ENCODE data around the gene POLE. TPM values are rescaled to one million over a fixed set of nuclear protein-coding genes. Genes with fewer than 3 reads are reported as not detected.

The POLE gene
- total RNA-seq, 2 experiments from 2014 or later, result 115 to 121 TPM

DNA sequence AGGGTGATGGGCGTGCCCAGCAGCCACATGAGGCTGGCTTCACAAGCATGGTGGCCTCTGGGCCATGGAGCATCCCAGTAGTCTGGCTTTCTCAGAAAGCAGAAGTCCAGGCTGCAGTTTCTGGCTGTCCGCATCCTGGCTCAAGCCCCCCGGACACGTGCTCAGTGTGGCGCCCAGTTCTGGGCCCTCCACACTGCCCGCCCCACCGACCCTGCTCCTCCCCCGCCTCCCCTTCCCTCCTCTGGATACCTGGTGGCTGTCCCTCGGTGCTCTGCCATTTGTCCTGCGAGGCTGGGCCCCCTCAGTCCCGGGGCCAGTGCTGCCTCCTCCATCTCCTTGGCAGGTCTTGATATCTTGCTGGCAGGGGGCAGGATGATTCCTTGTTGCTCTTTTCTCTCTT lies 108.3 kb downstream of the POLE start:
- H3K27ac Mint-ChIP-seq, result no peak overlapping the region
- ATAC-seq (no peak), DNase-seq (no peak)
- intact Hi-C loops (cut with micrococcal nuclease), result no loop called here
- no peak overlapping the region for H3K4me3 Mint-ChIP-seq
- ChIA-PET CTCF (no interaction called here), POLR2A (interaction anchor here (1.1 kb wide), 1 partner anchor 117 kb away, joined by 3 read pairs; no protein-coding TSS in a partner anchor)
- H3K4me1 Mint-ChIP-seq (ENCODE audit: low read depth), result no peaks in the 10 kb centered on the region
- H3K36me3 Mint-ChIP-seq (ENCODE audit: low read depth), result peaks cover 6% of the 10 kb centered on the region
- TF ChIP-seq, protein P1, sequence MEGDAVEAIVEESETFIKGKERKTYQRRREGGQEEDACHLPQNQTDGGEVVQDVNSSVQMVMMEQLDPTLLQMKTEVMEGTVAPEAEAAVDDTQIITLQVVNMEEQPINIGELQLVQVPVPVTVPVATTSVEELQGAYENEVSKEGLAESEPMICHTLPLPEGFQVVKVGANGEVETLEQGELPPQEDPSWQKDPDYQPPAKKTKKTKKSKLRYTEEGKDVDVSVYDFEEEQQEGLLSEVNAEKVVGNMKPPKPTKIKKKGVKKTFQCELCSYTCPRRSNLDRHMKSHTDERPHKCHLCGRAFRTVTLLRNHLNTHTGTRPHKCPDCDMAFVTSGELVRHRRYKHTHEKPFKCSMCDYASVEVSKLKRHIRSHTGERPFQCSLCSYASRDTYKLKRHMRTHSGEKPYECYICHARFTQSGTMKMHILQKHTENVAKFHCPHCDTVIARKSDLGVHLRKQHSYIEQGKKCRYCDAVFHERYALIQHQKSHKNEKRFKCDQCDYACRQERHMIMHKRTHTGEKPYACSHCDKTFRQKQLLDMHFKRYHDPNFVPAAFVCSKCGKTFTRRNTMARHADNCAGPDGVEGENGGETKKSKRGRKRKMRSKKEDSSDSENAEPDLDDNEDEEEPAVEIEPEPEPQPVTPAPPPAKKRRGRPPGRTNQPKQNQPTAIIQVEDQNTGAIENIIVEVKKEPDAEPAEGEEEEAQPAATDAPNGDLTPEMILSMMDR (IDR thresholded peaks at IDR 0.05), result no peak
- no peaks in the 10 kb centered on the region for H3K9me3 Mint-ChIP-seq
- H3K27me3 Mint-ChIP-seq, result no peaks in the 10 kb centered on the region

GRCh38 chr12:132578118-132578517 lies 109.0 kb downstream of the POLE start:
- Mint-ChIP-seq H3K4me1 (ENCODE audit: low read depth) (no peaks in the 10 kb centered on the region), H3K27me3 (no peaks in the 10 kb centered on the region), H3K9me3 (no peaks in the 10 kb centered on the region), H3K4me3 (no peak overlapping the region), H3K27ac (no peak overlapping the region), H3K36me3 (ENCODE audit: low read depth) (peaks cover 5% of the 10 kb centered on the region)
- POLR2A ChIA-PET, result no interaction called here
- TF ChIP-seq, protein P1 (IDR thresholded peaks at IDR 0.05), result no peak
- CTCF ChIA-PET, result no interaction called here
- ATAC-seq (no peak), DNase-seq (no peak)
- intact Hi-C loops (cut with micrococcal nuclease), result no loop called here

DNA sequence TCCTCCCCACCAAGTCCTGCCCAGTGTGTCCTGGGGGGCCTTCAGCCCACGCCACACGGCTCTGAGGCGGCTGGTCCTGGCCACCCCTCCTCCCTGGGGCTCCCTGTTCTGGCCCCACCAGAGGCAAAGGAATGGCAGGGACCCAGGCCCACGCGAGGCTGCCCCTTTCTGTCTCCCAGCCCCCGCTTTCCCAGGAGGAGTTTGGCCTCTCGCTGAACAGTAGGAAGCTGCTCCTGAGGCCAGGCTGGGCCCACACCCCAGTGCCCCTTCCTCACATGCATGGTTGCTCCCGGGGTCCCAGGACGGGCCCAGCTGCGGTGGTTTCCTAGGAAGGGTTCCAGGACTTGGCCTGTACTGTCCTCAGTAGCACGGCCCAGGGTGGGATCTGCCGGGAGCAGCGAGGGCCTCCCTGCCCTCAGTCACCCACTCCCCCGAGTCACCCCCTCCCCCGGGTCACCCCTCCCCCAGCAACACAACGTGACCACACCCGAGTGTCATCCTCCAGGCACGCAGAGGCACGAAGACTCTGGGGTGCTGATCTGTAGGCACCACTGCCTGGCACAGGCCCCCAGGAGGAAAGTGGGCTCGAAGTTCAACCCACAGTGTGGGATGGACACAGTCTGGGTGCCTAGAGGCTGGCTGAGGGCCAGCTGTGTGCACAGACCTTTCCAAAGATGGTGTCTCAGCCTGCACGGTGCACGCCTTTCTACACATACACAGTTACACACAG lies 109.8 kb downstream of the POLE start:
- Mint-ChIP-seq H3K27me3 (no peaks in the 10 kb centered on the region), H3K27ac (no peak overlapping the region), H3K36me3 (ENCODE audit: low read depth) (peaks cover 5% of the 10 kb centered on the region), H3K9me3 (no peaks in the 10 kb centered on the region), H3K4me3 (no peak overlapping the region), H3K4me1 (ENCODE audit: low read depth) (no peaks in the 10 kb centered on the region)
- POLR2A ChIA-PET, result no interaction called here
- no peak for DNase-seq
- TF ChIP-seq, protein P1 (IDR thresholded peaks at IDR 0.05), result no peak
- no peak for ATAC-seq
- intact Hi-C loops (cut with micrococcal nuclease), result no loop called here
- CTCF ChIA-PET, result no interaction called here

GRCh38 chr12:132576701-132577100 lies 110.4 kb downstream of the POLE start:
- Mint-ChIP-seq H3K4me3 (no peak overlapping the region), H3K36me3 (ENCODE audit: low read depth) (peaks cover 5% of the 10 kb centered on the region), H3K27ac (no peak overlapping the region), H3K4me1 (ENCODE audit: low read depth) (no peaks in the 10 kb centered on the region), H3K27me3 (no peaks in the 10 kb centered on the region), H3K9me3 (no peaks in the 10 kb centered on the region)
- DNase-seq (no peak), ATAC-seq (no peak)
- ChIA-PET CTCF (no interaction called here), POLR2A (no interaction called here)
- intact Hi-C loops (cut with micrococcal nuclease), result no loop called here
- TF ChIP-seq, protein P1 (IDR thresholded peaks at IDR 0.05), result no peak

GRCh38 chr12:132575661-132576060 lies 111.5 kb downstream of the POLE start:
- H3K27ac Mint-ChIP-seq, result no peak overlapping the region
- TF ChIP-seq, protein P1 (IDR thresholded peaks at IDR 0.05), result no peak
- no peaks in the 10 kb centered on the region for H3K4me1 Mint-ChIP-seq (ENCODE audit: low read depth)
- CTCF ChIA-PET, result no interaction called here
- ATAC-seq (no peak), DNase-seq (no peak)
- no peak overlapping the region for H3K4me3 Mint-ChIP-seq
- intact Hi-C loops (cut with micrococcal nuclease), result no loop called here
- H3K9me3 Mint-ChIP-seq, result no peaks in the 10 kb centered on the region
- POLR2A ChIA-PET, result no interaction called here
- H3K36me3 Mint-ChIP-seq (ENCODE audit: low read depth), result peaks cover 5% of the 10 kb centered on the region
- H3K27me3 Mint-ChIP-seq, result no peaks in the 10 kb centered on the region

All from activated CD8-positive, alpha-beta T cell treated with anti-CD3 and anti-CD28 coated beads for 36 hours (primary cell).